Measurements from ENCODE around the gene RAB18.
"Not testable (repeated sequence)": the region's sequence is repeated elsewhere in the genome, so short reads cannot be mapped to it uniquely, and the experiment has no call there.

Gene RAB18

DNA sequence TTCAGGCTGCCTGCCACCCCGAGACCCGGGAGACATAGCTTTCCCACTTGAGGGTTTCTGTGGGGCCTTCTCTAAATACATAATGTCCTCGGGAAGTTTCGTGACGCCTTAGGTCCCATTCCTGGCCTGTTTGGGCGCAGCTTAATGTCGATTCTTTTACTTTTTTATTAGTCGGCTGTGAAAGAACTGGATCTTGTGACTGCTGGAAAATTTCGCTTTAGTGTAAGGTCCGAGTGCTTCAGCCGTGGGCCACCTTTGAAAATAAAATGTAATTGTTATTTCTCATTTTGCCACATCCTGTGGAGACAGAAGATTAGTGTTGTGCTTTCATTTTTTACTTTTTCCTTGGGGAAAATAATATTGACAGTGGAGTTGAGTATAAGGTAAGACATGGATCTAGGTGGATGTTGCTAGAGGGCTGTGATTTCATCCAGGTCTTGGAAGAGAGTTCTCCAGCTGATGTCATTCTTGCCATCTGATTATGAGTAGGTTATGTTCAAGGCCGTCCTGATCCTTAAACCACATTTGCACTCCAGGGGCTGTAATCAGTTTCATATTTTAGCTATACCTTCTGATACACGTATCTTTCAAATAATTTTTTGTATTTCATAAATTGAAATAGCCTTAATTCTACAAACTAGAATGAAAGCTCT is 830 bp downstream of the RAB18 start:
- no peak for DNase-seq (ENCODE audit: low read depth in 2 of 3, low spot score in 2 of 3)

DNA sequence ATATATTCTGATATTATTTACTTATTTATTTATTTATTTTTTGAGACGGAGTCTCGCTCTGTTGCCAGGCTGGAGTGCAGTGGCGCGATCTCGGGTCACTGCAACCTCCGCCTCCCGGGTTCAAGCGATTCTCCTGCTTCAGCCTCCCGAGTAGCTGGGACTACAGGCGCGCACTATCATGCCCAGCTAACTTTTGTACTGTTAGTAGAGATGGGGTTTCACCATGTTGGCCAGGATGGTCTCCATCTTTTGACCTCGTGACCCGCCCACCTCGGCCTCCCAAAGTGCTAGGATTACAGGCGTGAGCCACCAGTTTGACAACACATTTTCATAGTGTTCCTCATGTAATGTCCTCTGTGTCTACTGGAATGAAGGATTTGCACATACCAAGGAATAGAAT is 1.4 kb downstream of the RAB18 start:
- DNase-seq (ENCODE audit: low read depth in 2 of 3, low spot score in 2 of 3) = not testable (repeated sequence)

DNA sequence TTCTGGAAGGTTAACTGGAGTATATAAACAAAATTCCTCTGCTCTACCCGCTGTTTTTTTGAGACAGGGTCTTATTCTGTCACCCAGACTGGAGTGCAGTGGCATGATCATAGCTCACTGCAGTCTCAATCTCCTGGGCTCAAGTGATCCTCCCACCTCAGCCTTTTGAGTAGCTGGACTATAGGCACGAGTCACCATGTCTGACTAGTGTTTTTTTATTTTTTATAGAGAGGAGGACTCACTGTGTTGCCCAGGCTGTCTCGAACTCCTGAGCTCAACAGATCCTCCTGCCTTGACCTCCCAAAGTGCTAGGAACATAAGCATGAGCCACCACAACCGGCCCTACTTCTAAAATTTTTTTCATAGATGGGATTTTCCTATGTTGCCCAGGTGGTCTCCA is 2.2 kb downstream of the RAB18 start:
- DNase-seq (ENCODE audit: low read depth in 2 of 3, low spot score in 2 of 3) = no peak

DNA sequence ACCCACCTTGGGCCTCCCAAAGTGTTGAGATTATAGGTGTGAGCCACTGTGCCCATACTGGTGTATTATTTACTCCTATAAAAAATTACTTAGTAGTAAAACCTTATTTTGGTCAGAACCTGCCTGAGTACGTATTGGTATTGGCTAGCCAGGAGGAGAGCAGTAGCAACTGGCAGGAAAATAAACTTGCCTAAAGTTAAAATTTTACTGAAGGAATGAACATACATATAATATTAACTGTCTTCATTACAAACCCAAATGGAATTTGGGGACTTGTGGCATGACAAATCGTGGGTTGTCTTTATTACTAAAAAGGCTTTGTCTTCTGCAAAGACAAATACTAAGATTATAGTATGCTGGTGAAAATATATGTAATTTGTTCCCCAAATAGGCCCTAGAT is 8.4 kb downstream of the RAB18 start:
- DNase-seq (ENCODE audit: low read depth in 2 of 3, low spot score in 2 of 3) = no peak

DNA sequence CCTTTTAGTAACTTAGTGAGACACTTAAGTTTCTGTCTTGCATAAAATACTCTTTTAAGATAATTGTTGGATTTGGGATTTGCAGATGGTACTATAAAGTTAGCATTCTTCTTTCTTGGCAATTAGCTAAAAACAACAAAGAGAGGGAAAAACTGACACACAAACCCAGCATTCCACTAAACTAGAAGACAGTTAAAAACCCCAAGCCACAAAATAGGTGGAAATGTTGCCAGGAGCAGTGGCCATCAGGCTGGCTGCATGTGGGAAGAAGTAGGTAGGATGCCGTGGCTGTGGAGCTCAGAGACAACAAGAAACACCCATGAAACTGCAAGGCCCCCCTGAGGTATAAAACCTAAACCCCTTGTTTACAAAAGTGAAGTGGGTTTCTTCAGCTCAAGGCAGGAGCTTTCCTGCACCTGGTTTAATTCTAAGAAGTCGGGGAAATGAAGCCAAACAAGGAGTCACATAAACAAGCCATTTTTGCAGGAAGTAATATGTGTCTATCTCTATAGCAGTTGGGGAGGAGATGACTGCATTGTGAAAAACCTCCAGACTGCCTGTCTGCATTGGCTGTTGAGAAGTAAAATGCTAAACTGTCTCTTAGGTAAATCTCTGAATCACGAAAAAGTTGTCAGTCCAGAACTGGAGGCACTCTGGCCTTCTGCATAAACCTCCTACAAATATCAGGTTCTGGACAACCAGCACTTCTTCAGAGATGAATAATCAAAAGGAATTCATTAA is 9.5 kb downstream of the RAB18 start:
- no peak for DNase-seq (ENCODE audit: low read depth in 2 of 3, low spot score in 2 of 3)

DNA sequence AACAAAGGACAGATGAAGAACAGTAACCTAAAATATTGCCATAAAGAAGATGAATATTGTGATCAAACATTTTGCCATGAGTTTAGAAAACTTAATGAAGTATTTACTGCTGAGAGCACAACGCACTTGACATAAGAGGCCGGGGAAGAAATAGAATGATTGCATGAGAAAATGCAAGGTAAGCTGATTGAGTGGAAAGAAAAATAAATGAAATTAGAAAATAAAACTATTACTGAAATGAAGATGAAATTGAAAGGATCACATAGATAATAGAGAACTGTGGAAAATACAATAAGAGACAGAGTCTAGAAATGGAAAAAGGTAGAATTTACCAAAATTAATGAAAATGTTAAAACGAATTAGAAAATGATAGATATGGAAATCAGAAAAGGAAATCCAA is 10.1 kb downstream of the RAB18 start:
- no peak for DNase-seq (ENCODE audit: low read depth in 2 of 3, low spot score in 2 of 3)

DNA sequence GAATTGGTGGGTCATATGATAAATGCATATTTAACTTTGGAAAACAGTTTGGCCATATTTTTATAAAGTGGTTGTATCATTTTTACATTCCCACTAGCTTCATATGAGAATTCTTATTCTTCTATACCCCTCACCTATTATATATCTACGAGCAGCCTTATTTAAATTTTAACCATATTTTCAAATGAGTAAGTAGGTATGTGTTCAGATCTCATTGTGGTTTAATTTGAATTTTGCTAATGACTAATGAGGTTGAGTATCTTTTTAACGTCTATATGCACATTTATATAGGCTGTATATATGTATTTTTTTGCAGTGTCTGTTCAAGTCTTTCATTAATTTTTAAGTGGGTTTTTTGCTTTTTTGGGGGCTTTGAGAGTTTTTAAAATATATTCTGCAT is 14.2 kb downstream of the RAB18 start:
- DNase-seq (ENCODE audit: low read depth in 2 of 3, low spot score in 2 of 3) = no peak

DNA sequence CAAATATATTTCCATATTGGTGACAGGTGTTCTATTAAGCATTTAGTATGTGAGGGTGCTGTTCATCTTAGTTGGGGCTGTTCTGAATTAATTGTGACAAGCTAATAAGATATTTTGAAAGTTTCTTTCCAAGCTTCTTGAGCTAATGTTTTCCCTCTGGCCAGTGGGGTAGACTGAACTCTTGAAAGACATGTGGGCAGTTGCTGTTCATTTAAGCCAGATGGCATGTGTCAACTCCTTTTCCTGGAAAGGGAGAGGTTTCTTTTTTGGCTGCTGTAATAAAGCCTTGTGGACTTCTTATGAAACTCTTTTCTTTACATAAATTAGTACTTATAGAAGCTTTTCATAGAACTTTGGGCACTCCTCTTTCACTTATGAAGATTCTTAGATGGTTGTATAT is 21.7 kb downstream of the RAB18 start:
- DNase-seq (ENCODE audit: low read depth in 2 of 3, low spot score in 2 of 3) = no peak

DNA sequence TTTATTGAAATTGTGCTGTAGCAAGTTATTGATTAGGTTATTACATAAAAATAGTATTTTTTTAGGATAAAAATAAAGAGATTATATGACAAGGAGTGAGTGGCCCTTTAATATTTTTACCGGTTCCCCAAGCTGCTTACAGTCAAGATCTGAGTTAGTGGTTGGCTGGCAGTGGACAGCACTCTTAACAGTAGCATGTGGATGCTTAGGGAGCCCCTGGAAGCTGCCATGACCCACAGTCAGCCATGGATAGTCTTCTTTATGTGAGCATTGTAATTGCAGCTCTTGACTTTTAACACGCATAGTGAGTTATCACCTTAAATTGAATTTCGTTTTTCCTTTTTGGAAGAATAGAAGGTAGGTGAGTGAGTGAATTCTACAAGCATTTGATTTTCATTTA is 22.1 kb downstream of the RAB18 start:
- DNase-seq (ENCODE audit: low read depth in 2 of 3, low spot score in 2 of 3) = no peak

DNA sequence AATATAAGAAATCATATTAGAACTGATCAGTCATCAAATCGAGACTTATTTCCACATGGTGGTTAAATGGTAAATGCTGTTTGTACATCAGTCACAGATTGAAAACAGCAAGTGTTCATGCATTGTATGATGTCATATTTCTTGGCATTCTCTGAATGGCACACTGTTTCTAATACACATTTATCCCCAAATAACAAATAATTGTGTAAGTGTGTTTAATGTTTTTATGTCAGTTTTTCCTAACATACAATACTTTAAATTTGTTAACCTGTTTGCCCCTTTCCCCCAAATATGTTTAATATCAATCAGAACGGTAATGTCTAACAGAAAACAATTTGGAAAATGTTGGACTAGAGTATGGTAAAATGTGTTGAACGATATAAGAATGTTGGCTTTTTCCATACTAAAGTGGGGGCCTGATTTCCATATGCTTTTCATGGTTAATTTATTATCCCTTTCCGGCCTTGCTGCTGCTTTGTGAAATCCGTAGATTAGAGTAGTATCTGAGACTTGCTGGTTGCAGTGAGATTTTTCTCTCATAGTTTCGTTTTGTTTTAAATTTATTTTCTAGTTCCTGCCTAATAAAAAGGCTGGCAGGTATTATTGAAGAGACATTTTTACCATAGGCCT is 23.7 kb downstream of the RAB18 start:
- DNase-seq (ENCODE audit: low read depth in 2 of 3, low spot score in 2 of 3) = no peak

DNA sequence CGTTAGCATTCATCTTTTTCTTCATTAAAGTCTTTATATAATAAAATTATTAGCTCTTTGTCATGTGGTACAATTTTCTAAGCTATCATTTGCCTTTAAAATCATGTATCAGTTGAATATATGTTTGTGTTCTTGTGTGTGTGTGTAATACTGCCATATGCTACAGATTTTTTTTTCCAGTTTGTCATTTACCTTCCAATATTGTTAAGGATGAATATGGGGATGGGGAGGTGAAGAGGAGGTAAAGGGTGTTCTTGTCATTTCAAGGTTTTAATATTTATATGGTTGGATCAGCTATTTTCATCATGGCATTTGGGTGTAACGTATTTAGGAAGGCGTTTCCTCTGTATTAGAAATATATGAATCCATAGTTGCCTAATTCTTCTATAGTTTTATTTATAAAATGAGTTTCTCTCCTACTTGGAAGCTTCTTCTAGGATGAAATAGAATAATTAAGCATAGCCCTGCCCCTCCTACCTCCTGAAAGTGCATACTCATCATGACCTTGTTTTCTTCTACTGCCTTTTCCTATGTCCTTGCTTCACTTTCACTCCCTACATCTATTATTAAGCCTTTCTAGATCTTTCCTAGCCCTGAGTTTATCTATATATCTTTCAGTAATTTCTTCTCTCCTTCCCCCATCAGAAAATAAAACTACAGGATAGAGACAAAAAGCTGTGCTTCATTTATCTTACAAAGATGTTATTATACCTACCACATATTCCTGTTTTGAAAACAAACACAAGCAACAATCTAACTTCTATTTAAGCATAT is 25.1 kb downstream of the RAB18 start:
- no peak for DNase-seq (ENCODE audit: low read depth in 2 of 3, low spot score in 2 of 3)

DNA sequence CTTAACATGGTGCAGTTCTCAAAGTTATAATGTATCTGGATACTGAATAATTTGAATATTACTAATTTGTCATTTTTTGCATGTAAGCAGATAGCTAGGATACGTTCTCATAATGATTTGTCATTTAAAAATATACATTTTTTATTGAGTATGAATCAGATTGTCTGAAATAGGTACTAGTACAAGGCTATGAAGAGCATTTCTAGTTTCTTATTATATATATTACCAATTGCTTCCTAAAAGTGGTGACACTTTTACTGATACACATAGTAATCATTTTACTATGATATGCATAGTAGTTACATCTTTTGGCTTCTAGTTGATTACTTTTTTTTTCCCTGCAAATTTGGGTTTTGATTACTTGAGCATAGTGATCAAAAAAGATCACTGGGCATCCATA is 26.4 kb downstream of the RAB18 start:
- no peak for DNase-seq (ENCODE audit: low read depth in 2 of 3, low spot score in 2 of 3)

DNA sequence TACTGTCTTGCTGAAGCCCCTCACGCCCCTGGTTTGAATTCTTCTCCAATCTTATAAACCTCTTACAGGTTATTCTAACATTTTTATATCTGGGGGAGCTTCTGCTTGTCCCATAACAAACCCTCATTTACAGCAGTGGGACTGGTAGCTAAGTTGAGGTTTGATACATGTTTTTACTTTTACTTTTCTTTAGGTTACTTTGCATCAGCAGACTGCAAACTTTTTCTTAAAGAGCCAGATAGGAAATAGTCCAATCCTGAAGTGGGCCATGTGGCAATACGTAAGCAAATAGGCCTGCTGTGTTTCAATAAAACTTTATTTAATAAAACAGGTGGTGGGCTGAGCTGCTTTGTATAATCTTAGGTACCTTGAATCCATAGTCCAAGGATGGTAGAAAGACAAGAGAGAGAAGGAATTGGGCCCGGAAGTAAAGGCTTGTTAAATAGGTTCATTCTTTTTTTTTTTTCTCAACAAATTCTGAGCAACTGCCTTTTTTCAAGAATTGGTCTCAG is 27.3 kb downstream of the RAB18 start:
- DNase-seq (ENCODE audit: low read depth in 2 of 3, low spot score in 2 of 3) = no peak

DNA sequence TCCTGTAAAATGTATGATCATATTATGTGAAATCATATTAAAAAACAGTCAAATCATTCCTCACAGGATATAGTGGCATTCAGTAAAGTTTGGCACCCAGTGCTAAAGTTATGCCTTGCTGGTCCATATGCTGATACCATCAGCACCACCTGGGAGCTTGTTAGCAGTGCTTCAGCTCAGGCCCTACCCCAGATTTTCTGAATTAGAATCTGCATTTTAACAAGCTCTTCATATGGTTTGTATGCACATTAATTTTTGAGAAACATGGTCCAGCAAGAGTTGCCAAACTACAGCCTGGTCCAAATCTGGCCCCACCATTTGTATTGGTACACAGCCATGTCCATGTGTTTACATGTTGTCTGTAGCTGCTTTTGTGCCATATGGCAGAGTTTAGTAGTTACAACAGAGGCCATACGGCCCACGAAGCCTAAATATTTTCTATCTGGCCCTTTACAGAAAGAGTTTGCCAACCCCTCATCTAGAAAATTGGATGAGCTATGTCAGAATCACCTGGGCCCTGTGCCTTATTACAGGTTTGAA is 30.1 kb downstream of the RAB18 start:
- DNase-seq (ENCODE audit: low read depth in 2 of 3, low spot score in 2 of 3) = no peak

DNA sequence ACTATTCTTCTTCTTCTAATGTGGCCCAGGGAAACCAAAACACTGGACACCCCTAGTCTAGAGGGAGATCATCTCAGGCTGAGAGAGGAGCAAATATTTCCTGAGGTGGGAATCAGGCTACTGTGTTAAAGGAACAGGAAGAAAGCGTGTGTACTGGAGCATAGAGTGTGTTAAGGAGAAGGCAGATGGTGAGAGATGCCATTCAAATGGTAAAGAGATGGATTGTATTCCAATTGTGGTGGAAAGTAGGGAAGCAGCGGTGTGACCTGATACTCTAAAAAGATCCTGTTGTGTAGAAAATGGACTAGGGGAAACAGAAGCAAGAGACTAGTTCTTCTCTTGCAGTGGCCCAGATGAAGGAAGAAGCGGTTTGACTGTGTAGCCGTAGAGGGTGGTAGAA is 31.2 kb downstream of the RAB18 start:
- DNase-seq (ENCODE audit: low read depth in 2 of 3, low spot score in 2 of 3) = no peak

DNA sequence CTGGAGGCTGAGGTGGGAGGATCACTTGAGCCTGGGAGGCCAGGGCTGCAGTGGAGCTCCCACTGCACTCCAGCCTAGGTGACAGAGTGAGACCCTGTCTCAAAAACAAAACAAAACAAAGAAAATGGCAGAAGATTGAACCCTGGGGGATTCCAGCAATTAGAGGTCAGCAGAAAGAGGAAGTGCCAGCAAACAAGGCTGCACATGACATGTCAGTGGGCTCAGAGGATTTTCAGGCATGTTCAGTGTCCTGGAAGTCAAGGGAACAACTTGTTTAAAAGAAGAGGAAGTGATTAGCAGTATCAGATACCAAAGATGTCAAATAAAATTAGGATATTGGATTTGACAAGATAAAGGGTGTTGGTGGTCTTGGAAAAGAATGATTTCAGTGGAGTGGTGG is 32.3 kb downstream of the RAB18 start:
- DNase-seq (ENCODE audit: low read depth in 2 of 3, low spot score in 2 of 3) = no peak

DNA sequence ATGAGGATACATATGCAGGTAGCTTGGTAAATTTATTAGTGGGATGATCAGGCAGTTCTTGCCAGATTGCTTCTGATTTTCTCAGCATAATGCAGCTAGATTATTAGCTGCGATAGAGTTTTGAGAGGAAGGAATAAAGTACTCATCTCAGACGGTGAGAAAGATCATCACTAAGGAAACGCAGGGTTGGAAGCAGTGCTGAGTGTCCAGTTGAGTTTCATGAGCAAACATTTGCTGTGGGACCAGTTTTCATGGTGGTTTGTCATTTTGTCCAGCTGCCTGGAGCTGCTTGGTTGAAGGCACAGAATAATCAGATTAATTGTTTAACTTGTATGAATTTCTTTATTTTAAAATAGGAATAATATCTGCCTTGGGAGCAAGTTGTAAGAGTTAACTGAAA is 33.1 kb downstream of the RAB18 start:
- no peak for DNase-seq (ENCODE audit: low read depth in 2 of 3, low spot score in 2 of 3)

DNA sequence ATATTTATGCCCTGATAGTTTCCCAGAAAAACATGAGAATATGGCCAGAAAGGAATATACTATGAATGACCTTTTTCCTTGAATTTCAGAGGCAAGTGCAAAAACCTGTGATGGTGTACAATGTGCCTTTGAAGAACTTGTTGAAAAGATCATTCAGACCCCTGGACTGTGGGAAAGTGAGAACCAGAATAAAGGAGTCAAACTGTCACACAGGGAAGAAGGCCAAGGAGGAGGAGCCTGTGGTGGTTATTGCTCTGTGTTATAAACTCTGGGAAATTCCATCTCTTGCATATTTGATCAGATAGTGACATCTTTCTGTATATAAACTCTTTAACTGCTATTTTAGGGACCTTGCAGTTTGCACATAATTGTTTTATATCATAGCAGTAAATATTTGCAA is 33.7 kb downstream of the RAB18 start:
- DNase-seq (ENCODE audit: low read depth in 2 of 3, low spot score in 2 of 3) = no peak

DNA sequence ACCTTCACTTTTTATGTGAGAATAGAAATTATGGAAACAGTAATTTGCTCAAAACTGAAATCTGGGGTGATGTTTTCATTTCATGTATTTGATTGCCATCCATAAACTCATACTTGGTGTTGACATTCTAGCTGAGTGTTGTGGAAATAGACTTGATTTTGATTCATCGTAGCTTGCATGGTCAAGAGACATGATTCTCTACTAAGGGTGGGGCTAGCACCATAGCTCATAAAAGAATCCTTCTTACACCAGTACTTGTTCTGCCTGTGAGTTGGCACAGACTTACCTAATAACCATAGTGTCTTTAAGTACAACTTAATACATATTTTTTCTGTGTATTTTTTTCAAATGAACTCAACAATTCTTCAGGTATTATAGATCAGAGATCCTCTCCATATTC is 36.6 kb downstream of the RAB18 start:
- DNase-seq (ENCODE audit: low read depth in 2 of 3, low spot score in 2 of 3) = no peak

DNA sequence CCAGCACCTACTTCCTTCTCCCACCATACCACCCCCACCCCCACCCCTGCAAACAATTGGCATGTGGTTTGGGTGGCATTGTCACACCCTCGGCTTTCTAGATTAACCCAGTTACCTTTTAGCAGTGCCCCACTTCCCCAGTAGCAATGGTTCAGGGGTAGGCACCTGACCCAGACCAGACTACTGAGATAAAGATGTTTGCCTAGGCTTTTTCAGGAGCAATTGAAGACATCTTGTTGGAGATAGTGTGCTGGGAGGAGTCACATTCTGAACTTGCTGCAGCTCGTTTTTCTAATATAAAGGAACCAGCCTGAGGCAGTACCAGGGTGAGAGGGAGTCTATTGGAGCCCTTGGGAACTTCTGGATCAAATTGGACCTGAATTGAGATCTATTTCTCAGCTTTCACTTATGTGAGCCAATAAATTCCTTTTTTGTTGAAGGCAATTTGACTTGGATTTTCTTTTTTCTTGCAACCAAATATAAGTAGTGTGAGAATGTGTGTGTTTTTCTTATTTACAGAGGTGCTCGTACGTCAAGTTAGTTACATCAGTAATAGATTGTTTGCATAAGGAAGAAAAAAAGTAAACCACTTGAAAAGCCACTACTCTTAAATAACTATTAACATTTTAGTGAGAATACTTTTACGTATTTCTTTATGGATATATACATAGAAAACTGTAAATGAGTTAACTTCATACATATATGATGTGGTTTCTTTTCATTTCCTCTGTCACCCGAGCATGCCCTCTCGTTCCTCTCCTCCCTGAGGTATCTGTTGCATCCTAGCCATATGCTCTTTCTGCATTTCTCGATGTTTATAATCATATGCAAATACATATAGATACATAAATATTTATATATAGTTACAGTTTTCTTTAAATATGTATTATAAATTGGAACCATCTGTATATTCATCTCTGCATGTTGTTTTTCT is 38.0 kb downstream of the RAB18 start:
- DNase-seq (ENCODE audit: low read depth in 2 of 3, low spot score in 2 of 3) = no peak

Measured in activated CD8-positive, alpha-beta memory T cell treated with anti-CD3 and anti-CD28 coated beads for 48 hours (primary cell).